NCI-H2171 (cell line): ENCODE results near the gene ASPN.
"Not testable (repeated sequence)": the region's sequence is repeated elsewhere in the genome, so short reads cannot be mapped to it uniquely, and the experiment has no call there.

Source experiments
- DNase-seq: peaks from one replicate; lab custom pipeline; 2025; lab: John Stamatoyannopoulos, UW

The ASPN gene

DNA sequence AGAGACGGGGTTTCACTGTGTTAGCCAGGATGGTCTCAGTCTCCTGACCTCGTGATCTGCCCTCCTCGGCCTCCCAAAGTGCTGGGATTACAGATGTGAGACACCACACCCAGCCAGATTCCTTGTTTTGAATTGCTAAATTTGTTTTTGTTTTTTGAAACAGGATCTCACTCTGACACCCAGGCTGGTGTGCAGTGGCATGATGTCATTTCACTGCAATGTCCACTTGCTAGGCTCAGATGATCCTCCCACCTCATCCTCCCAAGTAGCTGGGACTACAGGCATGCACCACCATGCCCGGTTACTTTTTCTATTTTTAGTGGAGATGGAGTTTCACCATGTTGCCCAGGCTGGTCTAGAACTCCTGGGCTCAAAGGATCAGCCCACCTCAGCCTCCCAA, 71.1 kb downstream of the ASPN start:
- not testable (repeated sequence) for DNase-seq

GRCh38 chr9:92408747-92409478, 73.4 kb downstream of the ASPN start:
- no peak for DNase-seq

DNA sequence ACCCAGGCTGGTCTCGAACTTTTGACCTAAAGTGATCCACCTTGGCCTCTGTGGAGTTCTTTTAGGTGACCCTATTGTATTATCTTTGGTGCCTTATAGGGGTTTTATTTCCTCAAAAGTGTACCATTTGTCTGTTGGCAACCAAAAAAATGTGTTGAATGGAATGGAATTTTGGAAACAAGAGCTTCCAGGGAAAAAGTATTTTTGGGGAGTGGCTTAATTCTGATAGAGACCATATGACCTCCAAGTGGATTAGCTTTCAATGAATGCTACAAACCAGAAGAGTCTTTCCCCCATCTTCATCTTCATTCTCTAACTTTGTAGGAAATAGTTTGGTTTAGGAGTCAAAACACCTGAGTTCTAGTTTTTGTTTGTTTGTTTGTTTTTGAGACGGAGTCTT, 74.5 kb downstream of the ASPN start:
- DNase-seq: no peak

- no peak for DNase-seq
Measured at GRCh38 chr9:92406477-92406876, 75.8 kb downstream of the ASPN start.
